K562 (cell line): ENCODE results near the gene SPDEF. TPM values are rescaled to one million over a fixed set of nuclear protein-coding genes. Genes with fewer than 3 reads are reported as not detected.

Experiments
- ATAC-seq: fragments of 200-7000 bp; cut with Tn5 transposase; 3 replicates; pipeline ENCODE4 v1.9.1; 2020; ENCODE audit warnings: moderate library complexity
- BruUV-seq: library from RNA; stranded (reverse); fragments of 400-500 nt; replicated peaks from 2 replicates; lab custom pipeline; 2021; lab: Mats Ljungman, UMichigan
- CTCF ChIA-PET: fragments of 300-600 bp; formaldehyde crosslinking; extraction: SDS; loops from one replicate; lab custom pipeline; 2021; ENCODE audit warnings: low intra/inter-chr PET ratio; lab: Yijun Ruan, JAX
- POLR2A ChIA-PET: fragments of 300-600, 350-650 bp; sonication (Branson Sonifier 250); formaldehyde crosslinking; extraction: SDS; loops from one replicate; lab custom pipeline; 2021; ENCODE audit warnings: antibody characterized with exemption, inconsistent platforms; lab: Yijun Ruan, JAX
- DNase-seq, 4 experiments: peaks; one replicate each; pipeline versions ENCODE4 v3.0.0 to v3.0.0-alpha.2; 2011 to 2018; ENCODE audit warnings: low spot score in 3 of 4, mixed read lengths in 3 of 4; ENCODE audit errors: extremely low read depth in 1 of 4
- FAIRE-seq: peaks from 2 replicates; lab custom pipeline; 2011; peaks lifted over from hg19 to GRCh38; lab: Jason Lieb, UNC
- H2AFZ ChIP-seq: 2 replicates; pipeline ENCODE4 v1.6.0; 2011; ENCODE audit warnings: low read depth, low read length, control low read depth, inconsistent platforms
- H3K27ac ChIP-seq: fragments of 200-600 bp; 3 replicates; pipeline ENCODE4 v1.8.0; 2011; ENCODE audit warnings: low read depth, mild to moderate bottlenecking, control low read depth, inconsistent platforms, low read length, moderate library complexity, mixed read lengths; ENCODE audit errors: extremely low read depth
- H3K27me3 ChIP-seq, 2 experiments: fragments of 300-600 bp in 1 of 2; 2 replicates in 1 of 2; 3 replicates in 1 of 2; pipeline versions ENCODE4 v1.6.0 to v1.8.0; 2011; ENCODE audit warnings: inconsistent platforms in 2 of 2, low read length in 2 of 2, mild to moderate bottlenecking in 1 of 2, mixed read lengths in 1 of 2, moderate library complexity in 1 of 2; ENCODE audit not compliant: control insufficient read depth in 2 of 2, insufficient read depth in 2 of 2
- H3K36me3 ChIP-seq: fragments of 300-600 bp; 3 replicates; pipeline ENCODE4 v1.8.0; 2011; ENCODE audit warnings: mild to moderate bottlenecking, low read length, inconsistent platforms; ENCODE audit not compliant: control insufficient read depth, insufficient read depth
- H3K4me1 ChIP-seq, 2 experiments: fragments of 200-600 bp in 1 of 2; replicated peaks in 1 of 2; 2 replicates in 1 of 2; 3 replicates in 1 of 2; pipeline versions ENCODE4 v1.5.1 to v1.8.0; 2011; ENCODE audit warnings: inconsistent platforms in 2 of 2, low read length in 2 of 2, mild to moderate bottlenecking in 1 of 2, mixed read lengths in 1 of 2, moderate library complexity in 1 of 2; ENCODE audit not compliant: control insufficient read depth in 2 of 2, insufficient read depth in 2 of 2
- H3K4me2 ChIP-seq: 2 replicates; pipeline ENCODE4 v1.6.1; 2011; ENCODE audit warnings: low read length, control low read depth, inconsistent platforms, mixed read lengths; ENCODE audit not compliant: insufficient read depth
- H3K4me3 ChIP-seq: fragments of 200-600 bp; sonication (generic), shearing (Covaris generic); 2 replicates; pipeline ENCODE4 v1.5.1; 2016; ENCODE audit warnings: control low read depth, inconsistent platforms
- H3K79me2 ChIP-seq: fragments of 200-600 bp; 3 replicates; pipeline ENCODE4 v1.8.0; 2011; ENCODE audit warnings: low read length, inconsistent platforms; ENCODE audit not compliant: control insufficient read depth, insufficient read depth
- H3K9ac ChIP-seq, 2 experiments: 2 replicates each; pipeline versions ENCODE4 v1.6.0 to v1.6.1; 2011; ENCODE audit warnings: low read depth in 2 of 2, low read length in 2 of 2, control low read depth in 1 of 2, inconsistent platforms in 1 of 2, mild to moderate bottlenecking in 1 of 2, mixed read lengths in 1 of 2; ENCODE audit not compliant: insufficient read depth in 1 of 2
- H3K9me1 ChIP-seq: one replicate; pipeline ENCODE4 v1.6.0; 2011; ENCODE audit warnings: inconsistent platforms, mild to moderate bottlenecking, low read length, moderate library complexity; ENCODE audit not compliant: control insufficient read depth, insufficient read depth
- H3K9me3 ChIP-seq: replicated peaks from 2 replicates; pipeline ENCODE4 v1.5.1; 2011; ENCODE audit warnings: low read depth, low read length, inconsistent platforms; ENCODE audit not compliant: control insufficient read depth, insufficient read depth
- H4K20me1 ChIP-seq: replicated peaks from 2 replicates; pipeline ENCODE4 v1.6.1; 2011; ENCODE audit warnings: low read length, inconsistent platforms, mixed read lengths; ENCODE audit not compliant: control insufficient read depth, insufficient read depth
- ARID1B ChIP-seq: fragments of 450-650 bp; IDR thresholded peaks from 2 replicates; pipeline ENCODE4 v1.6.1; 2016; ENCODE audit warnings: antibody characterized with exemption, mild to moderate bottlenecking, inconsistent platforms
- CHD1 ChIP-seq: fragments of 200-600 bp; sonication (generic); IDR thresholded peaks from one replicate; pipeline ENCODE4 v1.6.1; 2012; ENCODE audit warnings: mild to moderate bottlenecking, moderate library complexity, low read length, inconsistent platforms
- CXXC5 ChIP-seq: fragments of 250-450 bp; sonication (Bioruptor Pico); IDR thresholded peaks from 2 replicates; pipeline ENCODE4 v1.8.0; 2022; ENCODE audit warnings: inconsistent platforms, mild to moderate bottlenecking, moderate library complexity
- ELF4 ChIP-seq: fragments of 450-650 bp; formaldehyde crosslinking; IDR thresholded peaks from 2 replicates; pipeline ENCODE4 v1.4.0; 2022; ENCODE audit warnings: missing genetic modification characterization
- HDAC8 ChIP-seq: fragments of 450-650 bp; IDR thresholded peaks from 2 replicates; pipeline ENCODE4 v1.6.1; 2016; ENCODE audit warnings: mild to moderate bottlenecking, missing genetic modification characterization, moderate library complexity, missing compliant biosample characterization
- HINFP ChIP-seq: fragments of 450-650 bp; conservative IDR thresholded peaks from 2 replicates; pipeline ENCODE4 v1.6.1; 2016; ENCODE audit warnings: missing genetic modification characterization, low read depth, mild to moderate bottlenecking, control low read depth, missing compliant biosample characterization
- KLF16 ChIP-seq: IDR thresholded peaks from 2 replicates; pipeline ENCODE4 v1.6.1; 2016; ENCODE audit warnings: antibody characterized with exemption
- LEF1 ChIP-seq: fragments of 450-650 bp; IDR thresholded peaks from 2 replicates; pipeline ENCODE4 v1.6.1; 2016; ENCODE audit warnings: mild to moderate bottlenecking
- NCOR1 ChIP-seq: fragments of 450-650 bp; IDR thresholded peaks from 2 replicates; pipeline ENCODE4 v1.6.1; 2016; ENCODE audit warnings: mild to moderate bottlenecking, moderate library complexity
- PRDM10 ChIP-seq: fragments of 450-650 bp; IDR thresholded peaks from 2 replicates; pipeline ENCODE4 v1.6.1; 2018; ENCODE audit not compliant: partially characterized antibody
- PTBP1 ChIP-seq: fragments of 200-400 bp; formaldehyde crosslinking; IDR thresholded peaks from 2 replicates; pipeline ENCODE4 v1.6.1; 2017; ENCODE audit warnings: low read depth, low read length
- YY1 ChIP-seq, 3 experiments: IDR thresholded peaks; 2 replicates each; pipeline ENCODE4 v1.6.1; 2011; ENCODE audit warnings: low read length in 2 of 3, mild to moderate bottlenecking in 2 of 3, moderate library complexity in 2 of 3, borderline replicate concordance in 1 of 3, control low read depth in 1 of 3, low read depth in 1 of 3; ENCODE audit not compliant: insufficient read depth in 3 of 3, insufficient replicate concordance in 2 of 3, control insufficient read depth in 1 of 3, insufficient read length in 1 of 3; ENCODE audit errors: extremely low read depth in 1 of 3
- ZNF143 ChIP-seq: sonication (generic); formaldehyde crosslinking; IDR thresholded peaks from 2 replicates; pipeline ENCODE4 v1.9.0; 2022; ENCODE audit warnings: mild to moderate bottlenecking, missing genetic modification reagents
- WGBS: fragments of 100-300 bp; shearing (Covaris generic); methylation state at CpG from one replicate; pipeline ENCODE4 v1.1.6; 2016; ENCODE audit warnings: low coverage, mixed read lengths; ENCODE audit not compliant: insufficient coverage; ENCODE audit errors: missing lambda C conversion rate; 5-methylcytosine and 5-hydroxymethylcytosine counted together
- in situ Hi-C: fragments of 300-500 bp; cut with MboI; formaldehyde crosslinking; loops from 4 replicates; pipeline ENCODE4 v1.15.0; 2018; ENCODE audit warnings: inconsistent platforms, mixed read lengths
- intact Hi-C: fragments of 100-400 bp; cut with micrococcal nuclease; formaldehyde crosslinking; loops from 2 replicates; pipeline ENCODE4 v1.14.2; 2022
- polyA plus RNA-seq, 8 experiments: library from polyadenylated mRNA; depleted of rRNA in 4 of 8; stranded (reverse) in 5 of 8; unstranded in 3 of 8; fragments of >200 nt; fragmentation: Nextera tagmentation in 2 of 8; fragmentation: Illumina TruSeq in 1 of 8; extraction: Ambion mirVana in 2 of 8; extraction: Trizol in 1 of 8; gene quantifications; 2 replicates each; pipeline versions ENCODE4 v1.2.1 to v1.2.3, GENCODE V29; 2011 to 2014; ENCODE audit warnings: inconsistent platforms in 1 of 8, missing spikeins in 1 of 8
- total RNA-seq, 7 experiments: library from RNA; depleted of rRNA in 6 of 7; stranded (reverse); fragments of >200 nt in 6 of 7; fragmentation: Illumina TruSeq in 2 of 7; extraction: Trizol in 2 of 7; gene quantifications; 2 replicates each; pipeline versions ENCODE4 v1.2.1 to v1.2.3, GENCODE V29; 2011 to 2021; ENCODE audit warnings: low replicate concordance in 1 of 7

Gene SPDEF
- total and polyA plus RNA-seq, 9 of the 15 experiments (the other 6 are each of a cell fraction or from before 2014, with no cell fraction given), result 0.04 to 0.12 (median 0.11) TPM; not detected in 5

GRCh38 chr6:34546551-34547321, 9.4 kb downstream of the SPDEF start (continued):
- no peak for TF ChIP-seq HINFP
- no peak for TF ChIP-seq LEF1

GRCh38 chr6:34544776-34545471, 11.2 kb downstream of the SPDEF start:
- Histone ChIP-seq H3K27me3 (no peaks in the 10 kb centered on the region), H3K4me2 (peak overlapping the region; percentile 47), H3K4me3 (no peak overlapping the region), H2AFZ (peak overlapping the region; percentile 49), H3K9me3 (no peaks in the 10 kb centered on the region), H3K4me1 (peaks cover 24 to 53% of the 10 kb centered on the region in 2 experiments), H4K20me1 (no peaks in the 10 kb centered on the region; the same call in 1 of the 2 replicates), H3K79me2 (no peaks in the 10 kb centered on the region), H3K9me1 (no peaks in the 10 kb centered on the region), H3K27ac (no peak overlapping the region; the same call in 1 of the 3 replicates), H3K9ac (peak overlapping the region in 1 of 2 experiments; percentile 82; a peak in 2 of 4 replicates), H3K36me3 (no peaks in the 10 kb centered on the region)
- POLR2A ChIA-PET, result interaction anchor here (0.5 to 2.8 kb wide), 5 partner anchors 10 to 675 kb away, joined by 3 to 15 read pairs (median 3); partner anchors contain the start of gene SPDEF
- 36% methylated on average over 13 of the region's 13 CpGs for WGBS
- no TSS peak for BruUV-seq
- ATAC-seq (peak; percentile 92), FAIRE-seq (peak; percentile 89), DNase-seq (peak; percentile 84 to 94 (median 90))
- CTCF ChIA-PET, result no interaction called here
- in situ Hi-C loops, result no loop called here
- intact Hi-C loops, result no loop called here
- TF ChIP-seq HDAC8 (tag) (0 out of 2 replicates have a peak, but pooled peaks have one; percentile 66), CHD1 (no peak), PRDM10 (peak; percentile 89), ELF4 (0 out of 2 replicates have a peak, but pooled peaks have one; percentile 29), YY1 (IDR thresholded peaks at IDR 0.05; ENCODE audit: borderline replicate concordance in 1 of 3, control insufficient read depth in 1 of 3, extremely low read depth in 1 of 3, insufficient read depth in 3 of 3, insufficient read length in 1 of 3, insufficient replicate concordance in 2 of 3, low read depth in 1 of 3, low read length in 2 of 3) (peak in 1 of 3 experiments; percentile 30), ARID1B (peak; percentile 86), CXXC5 (peak; percentile 12; the same call in 1 of the 2 replicates), PTBP1 (0 out of 2 replicates have a peak, but pooled peaks have one; percentile 43), KLF16 (peak; percentile 83), ZNF143 (no peak), NCOR1 (no peak)
